Hematopoietic multipotent progenitor cell treated with erythropoietin and hydrocortisone succinate and interleukin-3 and kit ligand, for 17 days (in vitro differentiated cells): ENCODE results near the gene RBBP8NL.
"Not testable (repeated sequence)": the region's sequence is repeated elsewhere in the genome, so short reads cannot be mapped to it uniquely, and the experiment has no call there.

ENCODE experiments used
- DNase-seq: peaks from one replicate; pipeline ENCODE4 v3.0.0-alpha.2; 2015; ENCODE audit warnings: low spot score

RBBP8NL gene

GRCh38 chr20:62445553-62446340, 18.4 kb upstream of the RBBP8NL start:
- DNase-seq = no peak

DNA sequence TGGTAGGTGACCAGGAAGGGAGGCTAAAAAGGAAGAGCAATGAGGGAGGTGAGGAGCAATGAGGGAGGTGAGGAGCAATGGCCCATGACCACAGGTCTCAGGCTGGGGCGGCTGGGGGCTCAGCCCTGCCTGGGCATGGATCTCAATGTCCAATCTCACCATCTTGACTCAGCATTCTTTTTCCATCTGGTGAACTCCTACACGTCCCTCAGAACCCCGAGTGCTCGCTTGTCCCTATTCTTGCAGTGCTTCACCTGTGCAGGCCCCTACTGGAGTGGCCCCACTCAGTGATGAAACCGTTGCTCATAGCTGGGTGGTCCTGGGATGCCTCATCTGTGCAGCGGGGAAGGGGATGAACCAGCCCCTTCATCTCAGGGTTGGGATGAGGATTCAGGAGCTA, 16.9 kb upstream of the RBBP8NL start:
- no peak for DNase-seq

- no peak for DNase-seq
Measured at GRCh38 chr20:62441987-62442539, 14.7 kb upstream of the RBBP8NL start.

DNA sequence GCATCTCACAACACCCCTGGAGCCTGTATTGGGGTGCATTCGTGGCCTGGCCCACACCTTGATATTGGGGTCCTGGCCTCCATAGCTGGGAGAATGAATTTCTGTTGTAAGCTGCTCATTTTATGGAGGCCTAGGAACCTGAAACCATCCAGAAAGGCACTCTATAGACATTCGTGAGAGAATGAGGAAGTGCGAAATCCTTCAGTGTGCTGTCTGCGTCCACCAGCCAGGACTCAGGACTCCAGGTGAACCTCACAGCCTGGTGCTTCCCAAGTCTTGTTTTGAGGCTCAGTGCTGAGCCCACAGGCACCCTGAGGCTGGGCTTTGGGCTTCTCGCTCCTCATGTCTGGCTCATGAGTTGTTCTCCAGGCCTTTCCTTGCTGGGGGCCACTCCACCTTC, 11.9 kb upstream of the RBBP8NL start:
- no peak for DNase-seq

GRCh38 chr20:62437927-62438326, 10.6 kb upstream of the RBBP8NL start:
- DNase-seq = no peak

- DNase-seq = no peak
Measured at GRCh38 chr20:62437496-62437895, 10.2 kb upstream of the RBBP8NL start.

DNA sequence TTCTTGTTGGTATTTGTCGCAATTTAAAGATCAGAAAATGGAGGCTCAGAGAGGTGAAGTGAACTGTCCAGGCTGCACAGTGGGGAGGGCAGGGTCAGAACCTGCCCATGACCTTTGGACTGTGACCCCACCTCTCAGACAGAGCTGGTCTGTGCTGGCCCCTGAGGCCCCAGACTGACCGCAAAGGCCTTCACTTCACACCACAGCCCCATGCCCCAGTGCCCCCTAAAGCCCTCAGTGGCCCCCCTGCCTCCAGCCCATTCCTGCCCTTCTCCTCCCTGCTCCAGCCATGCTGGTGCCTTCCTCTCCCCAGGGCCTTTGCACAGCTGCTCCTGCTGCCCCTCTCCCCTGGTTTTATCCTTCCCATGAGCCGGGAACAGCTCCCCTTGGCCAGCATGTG, 9.4 kb upstream of the RBBP8NL start:
- no peak for DNase-seq

- no peak for DNase-seq
Measured at GRCh38 chr20:62433658-62434497, 6.5 kb upstream of the RBBP8NL start.

DNA sequence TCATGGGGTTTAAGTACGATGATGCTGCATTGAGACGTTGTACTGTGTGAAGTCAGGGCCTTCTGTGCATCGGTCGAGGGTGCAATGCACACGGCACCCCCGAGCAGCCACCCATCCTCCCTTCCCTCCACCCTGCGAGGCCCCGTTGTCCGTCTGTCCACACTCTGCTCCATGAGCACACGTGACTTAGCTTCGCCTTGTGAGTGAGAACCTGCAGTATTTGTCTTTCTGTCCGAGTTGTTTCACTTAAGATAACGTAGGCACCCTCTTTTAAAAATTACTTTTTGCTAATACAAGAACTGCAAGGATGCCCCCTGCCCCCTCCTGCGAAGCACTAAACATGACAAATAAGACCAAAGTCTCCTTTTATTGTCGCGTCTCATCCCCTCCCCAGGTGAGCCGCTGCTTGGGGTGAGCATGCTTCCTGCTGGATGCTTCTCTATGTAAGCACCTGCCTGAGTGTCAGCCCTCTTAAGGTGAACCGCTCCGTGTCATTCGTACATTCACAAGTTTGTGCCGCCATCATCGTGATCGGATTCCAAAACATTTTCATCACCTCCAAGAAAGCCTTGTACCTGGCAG, 3.6 kb upstream of the RBBP8NL start:
- DNase-seq = no peak

- DNase-seq = no peak
Measured at GRCh38 chr20:62430311-62430853, 3.0 kb upstream of the RBBP8NL start.

GRCh38 chr20:62429455-62430310, 2.3 kb upstream of the RBBP8NL start:
- no peak for DNase-seq

GRCh38 chr20:62428396-62429295, 1.3 kb upstream of the RBBP8NL start:
- no peak for DNase-seq

DNA sequence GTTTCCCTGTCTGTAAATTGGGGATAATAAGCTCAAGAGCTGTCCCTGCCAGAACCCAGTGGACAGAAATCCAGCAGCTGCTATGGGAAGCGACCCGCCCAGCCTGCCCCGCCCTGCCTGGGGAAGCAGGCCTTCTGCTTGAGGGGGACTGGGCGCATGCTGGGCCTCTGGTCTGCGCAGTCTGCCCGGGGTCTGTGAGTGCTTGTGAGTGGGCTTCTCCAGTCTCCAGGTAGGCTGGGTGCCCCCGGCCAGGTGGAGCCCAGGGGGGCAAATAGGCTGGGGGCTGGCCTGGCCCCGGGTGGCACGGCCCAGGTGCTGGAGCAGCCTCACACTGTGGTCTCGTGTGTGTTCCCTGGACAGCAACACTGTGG, 648 bp upstream of the RBBP8NL start:
- no peak for DNase-seq

- no peak for DNase-seq
Measured at GRCh38 chr20:62426699-62427131, 624 bp downstream of the RBBP8NL start.

DNA sequence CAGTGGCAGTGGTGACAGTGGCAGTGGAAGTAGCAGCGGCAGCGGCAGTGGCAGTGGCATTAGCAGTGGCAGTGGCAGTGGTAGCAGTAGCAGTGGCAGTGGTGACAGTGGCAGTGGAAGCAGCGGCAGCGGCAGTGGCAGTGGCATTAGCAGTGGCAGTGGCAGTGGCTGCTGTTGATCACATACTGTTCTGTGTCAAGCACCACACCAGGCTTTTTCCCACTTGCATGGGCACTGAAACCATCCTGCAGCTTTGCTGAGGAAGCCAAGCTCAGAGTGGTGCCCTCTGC, 1.3 kb downstream of the RBBP8NL start:
- DNase-seq = not testable (repeated sequence)

DNA sequence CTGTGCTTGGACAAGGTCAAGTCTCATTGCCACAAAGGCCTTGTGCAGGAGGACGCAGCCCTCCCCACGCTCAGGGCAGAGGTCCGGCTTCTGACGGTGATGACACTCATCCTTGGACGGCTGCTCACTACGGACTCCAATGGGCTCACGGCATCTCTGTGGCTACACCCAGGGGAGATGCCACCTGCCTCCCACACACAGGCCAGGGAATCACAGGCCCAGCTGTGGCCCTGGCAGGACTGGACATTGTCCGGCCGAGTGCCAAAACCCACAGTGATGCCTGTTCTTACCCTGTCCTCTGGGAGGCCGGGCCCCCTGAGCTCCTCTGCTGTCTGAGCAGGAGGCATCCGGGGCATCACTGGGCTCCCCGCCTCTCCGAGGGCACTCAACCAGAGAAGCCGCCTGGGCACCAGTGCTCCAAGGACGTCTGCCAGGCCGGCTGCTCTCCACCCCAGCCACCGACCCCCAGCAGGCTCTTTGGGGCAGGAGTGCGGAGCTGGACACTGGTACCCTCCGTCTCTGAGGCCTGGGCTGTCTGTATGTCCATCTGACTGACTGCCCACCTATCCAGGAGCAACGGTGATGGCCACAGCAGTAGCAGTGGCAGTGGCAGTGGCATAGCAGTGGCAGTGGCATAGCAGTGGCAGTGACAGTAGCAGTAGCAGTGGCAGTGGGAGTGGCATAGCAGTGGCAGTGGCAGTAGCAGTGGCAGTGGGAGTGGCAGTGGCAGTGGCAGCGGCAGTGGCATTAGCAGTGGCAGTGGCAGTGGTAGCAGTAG, 1.9 kb downstream of the RBBP8NL start:
- DNase-seq = no peak

DNA sequence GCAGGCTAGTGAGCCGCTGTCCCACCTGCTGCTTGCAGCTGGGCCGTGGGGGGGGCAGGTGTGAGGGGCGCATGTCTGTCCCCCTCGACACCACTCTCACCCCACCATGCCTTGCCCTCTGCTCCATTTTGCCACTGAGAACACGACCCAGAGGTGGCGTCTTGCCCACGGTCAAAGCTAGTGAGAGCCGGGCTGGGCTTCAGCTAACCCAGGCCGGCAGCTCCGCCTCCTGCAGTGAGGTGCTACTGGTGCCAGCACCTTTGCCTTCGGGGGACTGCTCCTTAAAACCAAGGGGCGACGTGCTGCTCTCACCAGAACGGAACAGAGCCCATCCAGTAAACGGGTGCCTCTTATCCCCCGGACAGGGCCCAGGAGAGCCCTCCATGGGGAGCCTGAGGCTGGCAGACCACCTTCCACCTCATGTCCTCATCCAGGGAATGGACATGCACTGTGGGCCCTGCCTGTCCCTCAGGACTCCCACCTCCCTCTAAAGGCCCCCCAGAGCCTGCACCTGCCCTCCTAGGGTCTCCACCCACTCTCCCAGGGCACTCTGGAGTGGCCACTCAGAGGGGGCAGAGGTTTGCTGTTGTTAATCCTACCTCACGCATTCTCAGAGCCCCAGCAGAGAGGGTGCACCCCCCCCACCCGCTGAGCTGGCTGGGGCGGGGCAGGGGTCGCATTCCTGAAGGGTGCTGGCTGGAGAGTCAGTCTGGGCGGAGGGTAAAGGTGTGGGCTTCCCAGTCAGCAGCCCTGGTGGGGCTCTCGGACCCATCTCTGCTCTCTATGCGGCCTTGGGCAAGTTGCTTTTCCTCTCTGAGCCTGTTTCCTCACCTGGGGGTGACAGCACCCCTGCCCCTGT, 2.9 kb downstream of the RBBP8NL start:
- DNase-seq = no peak

- no peak for DNase-seq
Measured at GRCh38 chr20:62423326-62423706, 4.0 kb downstream of the RBBP8NL start.
